ENCODE results near the gene CELA3A.
"Not testable (repeated sequence)": the region's sequence is repeated elsewhere in the genome, so short reads cannot be mapped to it uniquely, and the experiment has no call there.

CELA3A gene

GRCh38 chr1:22018583-22019559 is 17.4 kb downstream of the CELA3A start:
- peak; percentile 49 for DNase-seq (ENCODE audit: low read depth)

GRCh38 chr1:22021061-22021460 is 19.6 kb downstream of the CELA3A start:
- DNase-seq (ENCODE audit: low read depth), result no peak

- no peak for DNase-seq (ENCODE audit: low read depth)
Observed at GRCh38 chr1:22024485-22025367, 23.3 kb downstream of the CELA3A start.

GRCh38 chr1:22025368-22026155 is 24.1 kb downstream of the CELA3A start:
- DNase-seq (ENCODE audit: low read depth), result peak; percentile 77

- no peak for DNase-seq (ENCODE audit: low read depth)
Observed at GRCh38 chr1:22026924-22027289, 25.4 kb downstream of the CELA3A start.

- DNase-seq (ENCODE audit: low read depth), result no peak
Observed at GRCh38 chr1:22030057-22030456, 28.6 kb downstream of the CELA3A start.

GRCh38 chr1:22030473-22030872 is 29.0 kb downstream of the CELA3A start:
- DNase-seq (ENCODE audit: low read depth), result no peak

GRCh38 chr1:22031214-22031962 is 29.9 kb downstream of the CELA3A start:
- no peak for DNase-seq (ENCODE audit: low read depth)

GRCh38 chr1:22034834-22035233 is 33.4 kb downstream of the CELA3A start:
- not testable (repeated sequence) for DNase-seq (ENCODE audit: low read depth)

- no peak for DNase-seq (ENCODE audit: low read depth)
Observed at GRCh38 chr1:22037520-22037919, 36.1 kb downstream of the CELA3A start.

- DNase-seq (ENCODE audit: low read depth), result no peak
Observed at GRCh38 chr1:22038036-22038435, 36.6 kb downstream of the CELA3A start.

- DNase-seq (ENCODE audit: low read depth), result no peak
Observed at GRCh38 chr1:22039594-22040285, 38.3 kb downstream of the CELA3A start.

GRCh38 chr1:22040286-22040623 is 38.8 kb downstream of the CELA3A start:
- DNase-seq (ENCODE audit: low read depth), result no peak

GRCh38 chr1:22041505-22041904 is 40.0 kb downstream of the CELA3A start:
- no peak for DNase-seq (ENCODE audit: low read depth)

GRCh38 chr1:22043198-22043769 is 41.8 kb downstream of the CELA3A start:
- no peak for DNase-seq (ENCODE audit: low read depth)

- peak; percentile 81 for DNase-seq (ENCODE audit: low read depth)
Observed at GRCh38 chr1:22044690-22045420, 43.4 kb downstream of the CELA3A start.

GRCh38 chr1:22045604-22046228 is 44.3 kb downstream of the CELA3A start:
- DNase-seq (ENCODE audit: low read depth), result no peak

- no peak for DNase-seq (ENCODE audit: low read depth)
Observed at GRCh38 chr1:22048351-22049192, 47.1 kb downstream of the CELA3A start.
